HL-60 (cell line): ENCODE results near the gene LGALS3.

ENCODE experiments used
- DNase-seq, 2 experiments: peaks; one replicate each; pipeline ENCODE4 v3.0.0-alpha.2; 2010 to 2020; ENCODE audit warnings: low read depth in 1 of 2, low spot score in 1 of 2
- H3K27ac ChIP-seq: fragments of 250-450 bp; sonication (Bioruptor Pico); replicated peaks from 2 replicates; pipeline ENCODE4 v1.5.1; 2020; ENCODE audit warnings: mild to moderate bottlenecking, moderate library complexity
- H3K27me3 ChIP-seq: fragments of 250-450 bp; sonication (Bioruptor Pico); 2 replicates; pipeline ENCODE4 v1.5.1; 2021; ENCODE audit warnings: mild to moderate bottlenecking, moderate library complexity; ENCODE audit not compliant: insufficient read depth, poor library complexity, severe bottlenecking
- H3K4me3 ChIP-seq: replicated peaks from 2 replicates; pipeline ENCODE4 v1.5.1; 2011; ENCODE audit warnings: mild to moderate bottlenecking, control low read depth, low read length; ENCODE audit not compliant: insufficient read depth
- GABPA ChIP-seq: IDR thresholded peaks from 2 replicates; pipeline ENCODE4 v1.6.1; 2012; ENCODE audit warnings: low read depth
- POLR2AphosphoS5 ChIP-seq: IDR thresholded peaks from 2 replicates; pipeline ENCODE4 v1.6.1; 2012; ENCODE audit warnings: low read depth
- SPI1 ChIP-seq: IDR thresholded peaks from 2 replicates; pipeline ENCODE4 v1.6.1; 2012; ENCODE audit warnings: low read depth, mild to moderate bottlenecking, borderline replicate concordance
- TF ChIP-seq, protein P1 (sequence below): IDR thresholded peaks from 2 replicates; pipeline ENCODE4 v1.6.1; 2012; ENCODE audit warnings: low read depth; ENCODE audit not compliant: insufficient replicate concordance
- TF ChIP-seq, protein P2 (sequence below): IDR thresholded peaks from one replicate; pipeline ENCODE4 v1.5.1; 2011; ENCODE audit warnings: low read length, control low read depth, inconsistent platforms; ENCODE audit not compliant: insufficient read depth

Gene LGALS3

DNA sequence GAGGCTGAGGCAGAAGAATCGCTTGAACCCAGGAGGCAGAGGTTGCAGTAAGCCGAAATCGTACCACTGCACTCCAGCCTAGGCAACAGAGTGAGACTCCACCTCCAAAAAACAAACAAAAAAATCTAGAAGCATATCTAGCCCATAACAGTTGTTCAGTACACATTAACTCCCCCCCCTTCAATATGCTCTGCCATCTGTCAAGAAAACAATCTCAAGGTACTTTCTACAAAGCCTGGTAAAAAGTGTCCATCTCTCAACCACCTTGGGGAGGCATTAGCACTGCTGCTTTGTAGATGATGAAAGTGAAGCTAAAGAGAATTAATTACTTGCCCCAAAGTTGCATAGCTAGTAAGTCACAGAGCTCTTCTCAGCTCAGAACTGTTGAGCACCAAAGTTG, 24.9 kb downstream of the LGALS3 start:
- H3K27me3 ChIP-seq: no peaks in the 10 kb centered on the region
- H3K27ac ChIP-seq: no peak overlapping the region
- H3K4me3 ChIP-seq: no peak overlapping the region
- DNase-seq: no peak
- no peak for TF ChIP-seq SPI1
- TF ChIP-seq, protein P1, sequence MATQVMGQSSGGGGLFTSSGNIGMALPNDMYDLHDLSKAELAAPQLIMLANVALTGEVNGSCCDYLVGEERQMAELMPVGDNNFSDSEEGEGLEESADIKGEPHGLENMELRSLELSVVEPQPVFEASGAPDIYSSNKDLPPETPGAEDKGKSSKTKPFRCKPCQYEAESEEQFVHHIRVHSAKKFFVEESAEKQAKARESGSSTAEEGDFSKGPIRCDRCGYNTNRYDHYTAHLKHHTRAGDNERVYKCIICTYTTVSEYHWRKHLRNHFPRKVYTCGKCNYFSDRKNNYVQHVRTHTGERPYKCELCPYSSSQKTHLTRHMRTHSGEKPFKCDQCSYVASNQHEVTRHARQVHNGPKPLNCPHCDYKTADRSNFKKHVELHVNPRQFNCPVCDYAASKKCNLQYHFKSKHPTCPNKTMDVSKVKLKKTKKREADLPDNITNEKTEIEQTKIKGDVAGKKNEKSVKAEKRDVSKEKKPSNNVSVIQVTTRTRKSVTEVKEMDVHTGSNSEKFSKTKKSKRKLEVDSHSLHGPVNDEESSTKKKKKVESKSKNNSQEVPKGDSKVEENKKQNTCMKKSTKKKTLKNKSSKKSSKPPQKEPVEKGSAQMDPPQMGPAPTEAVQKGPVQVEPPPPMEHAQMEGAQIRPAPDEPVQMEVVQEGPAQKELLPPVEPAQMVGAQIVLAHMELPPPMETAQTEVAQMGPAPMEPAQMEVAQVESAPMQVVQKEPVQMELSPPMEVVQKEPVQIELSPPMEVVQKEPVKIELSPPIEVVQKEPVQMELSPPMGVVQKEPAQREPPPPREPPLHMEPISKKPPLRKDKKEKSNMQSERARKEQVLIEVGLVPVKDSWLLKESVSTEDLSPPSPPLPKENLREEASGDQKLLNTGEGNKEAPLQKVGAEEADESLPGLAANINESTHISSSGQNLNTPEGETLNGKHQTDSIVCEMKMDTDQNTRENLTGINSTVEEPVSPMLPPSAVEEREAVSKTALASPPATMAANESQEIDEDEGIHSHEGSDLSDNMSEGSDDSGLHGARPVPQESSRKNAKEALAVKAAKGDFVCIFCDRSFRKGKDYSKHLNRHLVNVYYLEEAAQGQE: no peak
- TF ChIP-seq POLR2AphosphoS5: no peak
- TF ChIP-seq GABPA: no peak
- TF ChIP-seq, protein P2, sequence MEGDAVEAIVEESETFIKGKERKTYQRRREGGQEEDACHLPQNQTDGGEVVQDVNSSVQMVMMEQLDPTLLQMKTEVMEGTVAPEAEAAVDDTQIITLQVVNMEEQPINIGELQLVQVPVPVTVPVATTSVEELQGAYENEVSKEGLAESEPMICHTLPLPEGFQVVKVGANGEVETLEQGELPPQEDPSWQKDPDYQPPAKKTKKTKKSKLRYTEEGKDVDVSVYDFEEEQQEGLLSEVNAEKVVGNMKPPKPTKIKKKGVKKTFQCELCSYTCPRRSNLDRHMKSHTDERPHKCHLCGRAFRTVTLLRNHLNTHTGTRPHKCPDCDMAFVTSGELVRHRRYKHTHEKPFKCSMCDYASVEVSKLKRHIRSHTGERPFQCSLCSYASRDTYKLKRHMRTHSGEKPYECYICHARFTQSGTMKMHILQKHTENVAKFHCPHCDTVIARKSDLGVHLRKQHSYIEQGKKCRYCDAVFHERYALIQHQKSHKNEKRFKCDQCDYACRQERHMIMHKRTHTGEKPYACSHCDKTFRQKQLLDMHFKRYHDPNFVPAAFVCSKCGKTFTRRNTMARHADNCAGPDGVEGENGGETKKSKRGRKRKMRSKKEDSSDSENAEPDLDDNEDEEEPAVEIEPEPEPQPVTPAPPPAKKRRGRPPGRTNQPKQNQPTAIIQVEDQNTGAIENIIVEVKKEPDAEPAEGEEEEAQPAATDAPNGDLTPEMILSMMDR: no peak

DNA sequence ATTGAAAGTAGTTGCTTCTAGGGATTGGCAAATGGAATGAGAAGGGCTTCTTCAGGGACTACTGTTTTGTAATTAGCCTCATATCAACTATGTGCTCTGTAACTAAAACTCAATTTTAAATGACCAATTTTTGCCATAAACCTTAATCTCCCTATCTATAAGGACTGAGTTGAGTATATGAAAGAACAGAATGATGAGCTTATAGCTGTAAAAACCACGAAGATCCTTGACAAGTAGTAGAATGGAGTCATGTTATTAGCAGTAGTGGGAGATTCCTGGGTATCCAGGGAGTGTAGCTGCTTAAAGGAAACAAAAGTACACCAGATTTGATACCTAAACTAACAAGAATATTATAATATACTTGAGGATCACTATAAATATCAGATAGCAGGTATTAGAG, 28.0 kb downstream of the LGALS3 start:
- Histone ChIP-seq H3K4me3 (no peak overlapping the region), H3K27ac (no peak overlapping the region), H3K27me3 (no peaks in the 10 kb centered on the region)
- no peak for DNase-seq
- TF ChIP-seq POLR2AphosphoS5: no peak
- TF ChIP-seq GABPA: no peak
- TF ChIP-seq, protein P1: no peak
- TF ChIP-seq SPI1: no peak
- TF ChIP-seq, protein P2: no peak

DNA sequence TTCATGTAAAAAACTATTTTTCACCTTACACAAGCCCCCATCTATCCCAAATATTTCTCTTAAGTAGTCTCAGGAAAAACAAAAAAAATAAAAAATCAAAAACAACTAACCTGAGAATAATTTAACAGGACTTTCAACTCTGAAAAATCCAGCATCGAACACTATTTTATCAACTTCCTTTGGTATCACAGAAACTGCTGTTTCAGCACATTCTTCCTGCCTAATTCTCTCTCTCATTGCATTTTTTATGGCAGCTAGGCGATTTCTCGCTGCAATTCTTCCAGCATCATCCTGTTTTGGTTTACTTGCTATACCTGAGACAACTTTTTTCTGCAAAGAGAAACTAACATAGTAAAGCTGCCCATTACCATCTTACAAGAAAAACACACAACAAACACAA, 29.4 kb downstream of the LGALS3 start:
- Histone ChIP-seq H3K27me3 (no peaks in the 10 kb centered on the region), H3K27ac (no peak overlapping the region)
- no peak for DNase-seq

More for the DNA sequence above, 29.4 kb downstream of the LGALS3 start:
- H3K4me3 ChIP-seq: no peak overlapping the region
- TF ChIP-seq GABPA (no peak), SPI1 (no peak), POLR2AphosphoS5 (no peak)
- TF ChIP-seq, protein P2: no peak
- TF ChIP-seq, protein P1: no peak
